Measurements from ENCODE around the gene COMT. TPM values are rescaled to one million over a fixed set of nuclear protein-coding genes. Genes with fewer than 3 reads are reported as not detected.

COMT gene
- total and polyA plus RNA-seq, 2 of the 4 experiments (the other 2 are of a cell fraction): 202 to 347 TPM

DNA sequence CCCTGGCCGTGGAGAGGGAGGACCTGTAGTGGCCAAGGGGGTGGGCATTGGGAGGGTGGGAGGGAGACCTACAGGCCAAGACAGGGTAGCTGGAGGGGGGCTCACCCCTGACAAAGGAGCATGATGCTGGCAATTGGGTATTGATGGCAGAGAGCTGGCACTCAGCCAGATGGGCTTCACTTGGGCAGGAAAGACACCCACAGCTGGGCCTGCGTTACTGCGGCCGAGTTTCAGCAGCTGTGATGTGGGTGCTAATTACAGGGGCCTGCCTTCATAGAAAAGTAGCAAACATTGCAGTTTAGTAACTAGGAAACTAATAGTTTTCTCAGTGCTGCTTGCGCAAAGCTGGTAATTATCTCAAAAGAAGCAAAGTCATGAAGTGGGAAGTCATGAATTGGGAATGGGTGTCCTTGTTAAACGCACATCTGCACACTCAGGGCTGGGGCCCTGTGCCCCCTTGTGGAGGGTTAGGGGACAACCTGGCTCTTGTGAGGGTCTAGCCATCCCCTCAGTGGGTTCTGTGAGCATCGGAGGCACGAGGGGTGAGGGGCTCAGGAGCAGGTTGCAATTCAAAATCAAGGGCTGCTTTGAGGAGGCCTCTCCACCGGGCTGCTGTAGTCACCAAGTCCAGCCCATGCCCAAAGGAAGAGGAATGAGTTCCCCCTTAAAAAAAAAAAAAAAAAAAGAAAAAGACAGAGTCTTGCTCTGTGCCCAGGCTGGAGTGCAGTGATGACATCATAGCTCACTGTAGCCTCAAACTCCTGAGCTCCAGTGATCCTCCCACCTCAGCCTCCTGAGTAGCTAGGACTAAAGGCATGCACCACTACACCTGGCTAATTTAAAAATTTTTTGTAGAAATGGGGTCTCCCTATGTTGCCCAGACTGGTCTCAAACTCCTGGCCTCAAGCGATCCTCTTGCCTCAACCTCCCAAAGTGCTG lies 24.5 kb downstream of the COMT start:
- Histone ChIP-seq H3K9me3 (ENCODE audit: control insufficient read depth, insufficient read depth, low read length) (no peaks in the 10 kb centered on the region), H3K36me3 (ENCODE audit: control insufficient read depth, insufficient read depth, low read length) (peaks cover 70% of the 10 kb centered on the region), H4K91ac (ENCODE audit: insufficient read depth, low read depth, low read length) (no peak overlapping the region), H3K79me1 (ENCODE audit: low read depth in 1 of 2, low read length in 2 of 2) (peaks cover 3 to 27% of the 10 kb centered on the region in 2 experiments; a peak in 2 of 4 replicates), H3K9me1 (ENCODE audit: insufficient read depth, low read length) (no peaks in the 10 kb centered on the region; the same call in 1 of the 2 replicates), H2AK9ac (replicated peaks; ENCODE audit: low read depth, low read length, poor library complexity) (no peak overlapping the region), H4K8ac (ENCODE audit: low read depth in 2 of 2, low read length in 2 of 2) (no peak overlapping the region), H3K9ac (ENCODE audit: low read depth, low read length) (no peak overlapping the region), H2AK5ac (ENCODE audit: low read depth, low read length) (no peak overlapping the region), H3K4me3 (ENCODE audit: insufficient read depth, low read depth, low read length) (no peak overlapping the region), H3K18ac (ENCODE audit: low read depth, low read length) (no peak overlapping the region), H3K4ac (ENCODE audit: low read depth, low read length) (no peak overlapping the region), H3K56ac (ENCODE audit: extremely low read depth, insufficient read depth, low read length) (no peak overlapping the region), H2BK120ac (ENCODE audit: low read depth, low read length) (no peak overlapping the region), H3K4me1 (ENCODE audit: control insufficient read depth, insufficient read depth, low read length) (peaks cover 11% of the 10 kb centered on the region), H4K20me1 (ENCODE audit: insufficient read depth, low read length) (peaks cover 29% of the 10 kb centered on the region), H2BK20ac (ENCODE audit: low read depth, low read length) (no peak overlapping the region), H3K4me2 (ENCODE audit: low read depth, low read length) (no peak overlapping the region), H2AFZ (replicated peaks; ENCODE audit: low read length, poor library complexity) (no peak overlapping the region), H3K14ac (replicated peaks; ENCODE audit: low read depth, low read length) (no peak overlapping the region), H3K27ac (ENCODE audit: insufficient read depth, low read length) (no peak overlapping the region), H4K5ac (ENCODE audit: low read depth, low read length) (no peak overlapping the region), H3K23ac (ENCODE audit: low read depth, low read length) (no peak overlapping the region), H2BK5ac (ENCODE audit: low read depth, low read length, poor library complexity, severe bottlenecking) (no peak overlapping the region), H2BK15ac (ENCODE audit: low read depth, low read length) (no peak overlapping the region), H3K27me3 (ENCODE audit: control insufficient read depth, insufficient read depth, low read length) (no peaks in the 10 kb centered on the region)
- in situ Hi-C loops (cut with MboI; ENCODE audit: low sequenced_read_pairs): no loop called here
- dilution Hi-C loops (cut with HindIII; ENCODE audit: low sequenced_read_pairs, unreplicated experiment): no loop called here
- DNase-seq (no peak), ATAC-seq (ENCODE audit: low read depth) (no peak)
- no TSS peak for BruUV-seq (replicated peaks)
- ChIA-PET CTCF (interaction anchor here (1.3 kb wide), 1 partner anchor 47 kb away, joined by 4 read pairs; no protein-coding TSS in a partner anchor), POLR2A (ENCODE audit: unreplicated experiment) (no interaction called here)
- intact Hi-C loops (cut with micrococcal nuclease): no loop called here
- WGBS, 2 experiments (ENCODE audit: extremely low coverage in 2 of 2, insufficient read length in 1 of 2): 94% methylated on average over 4 of the region's 10 CpGs; no CpG with 5 or more reads in 1 of the 2 experiments
- TF ChIP-seq CHD1 (IDR thresholded peaks at IDR 0.05; ENCODE audit: low read depth, low read length) (no peak), RAD21 (IDR thresholded peaks at IDR 0.05; ENCODE audit: low read length) (peak; percentile 21; the same call in 1 of the 2 replicates)
- TF ChIP-seq, protein P1, sequence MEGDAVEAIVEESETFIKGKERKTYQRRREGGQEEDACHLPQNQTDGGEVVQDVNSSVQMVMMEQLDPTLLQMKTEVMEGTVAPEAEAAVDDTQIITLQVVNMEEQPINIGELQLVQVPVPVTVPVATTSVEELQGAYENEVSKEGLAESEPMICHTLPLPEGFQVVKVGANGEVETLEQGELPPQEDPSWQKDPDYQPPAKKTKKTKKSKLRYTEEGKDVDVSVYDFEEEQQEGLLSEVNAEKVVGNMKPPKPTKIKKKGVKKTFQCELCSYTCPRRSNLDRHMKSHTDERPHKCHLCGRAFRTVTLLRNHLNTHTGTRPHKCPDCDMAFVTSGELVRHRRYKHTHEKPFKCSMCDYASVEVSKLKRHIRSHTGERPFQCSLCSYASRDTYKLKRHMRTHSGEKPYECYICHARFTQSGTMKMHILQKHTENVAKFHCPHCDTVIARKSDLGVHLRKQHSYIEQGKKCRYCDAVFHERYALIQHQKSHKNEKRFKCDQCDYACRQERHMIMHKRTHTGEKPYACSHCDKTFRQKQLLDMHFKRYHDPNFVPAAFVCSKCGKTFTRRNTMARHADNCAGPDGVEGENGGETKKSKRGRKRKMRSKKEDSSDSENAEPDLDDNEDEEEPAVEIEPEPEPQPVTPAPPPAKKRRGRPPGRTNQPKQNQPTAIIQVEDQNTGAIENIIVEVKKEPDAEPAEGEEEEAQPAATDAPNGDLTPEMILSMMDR (conservative IDR thresholded peaks at IDR 0.05; ENCODE audit: low read depth, low read length): peak; percentile 30; the same call in 1 of the 2 replicates
